Measurements from ENCODE around the gene TRIM44. TPM values are rescaled to one million over a fixed set of nuclear protein-coding genes. Genes with fewer than 3 reads are reported as not detected.
"Not testable (repeated sequence)": the region's sequence is repeated elsewhere in the genome, so short reads cannot be mapped to it uniquely, and the experiment has no call there.

Gene TRIM44
- total RNA-seq, 1 experiment from 2014 or later, result 16.3 TPM

DNA sequence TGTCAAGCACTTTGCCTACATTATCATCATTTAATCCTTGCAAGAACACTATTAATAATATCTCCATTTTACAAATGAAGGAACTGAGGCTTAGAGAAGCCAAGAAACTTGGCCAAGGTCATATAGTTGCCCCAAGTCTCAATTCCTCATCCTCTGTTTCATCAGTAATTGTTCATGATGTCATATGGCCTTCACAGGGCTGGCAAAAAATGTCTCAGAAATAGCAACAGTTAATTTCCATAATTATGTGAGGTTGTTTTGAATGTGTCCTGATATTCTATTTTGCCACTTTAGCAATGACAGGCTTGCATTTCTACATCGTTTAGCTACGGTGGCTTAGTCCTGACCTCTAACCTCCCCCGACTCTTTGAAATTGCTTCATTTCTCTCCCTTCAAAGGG, 20.6 kb upstream of the TRIM44 start:
- no peak overlapping the region for H3K9ac ChIP-seq (ENCODE audit: low read length)
- no peak overlapping the region for H3K4me2 ChIP-seq (ENCODE audit: low read depth, low read length, poor library complexity, severe bottlenecking)
- H3K27ac ChIP-seq (ENCODE audit: low read length), result no peak overlapping the region
- no peak overlapping the region for H2AFZ ChIP-seq (ENCODE audit: low read length)
- no peak for DNase-seq
- H3K36me3 ChIP-seq (ENCODE audit: insufficient read depth, low read length), result no peaks in the 10 kb centered on the region
- H3K4me3 ChIP-seq (ENCODE audit: low read length), result no peak overlapping the region
- no peaks in the 10 kb centered on the region for H4K20me1 ChIP-seq (ENCODE audit: insufficient read depth, low read depth, low read length)
- no peaks in the 10 kb centered on the region for H3K79me2 ChIP-seq (ENCODE audit: low read length)
- H3K9me2 ChIP-seq (replicated peaks; ENCODE audit: insufficient read depth, low read length), result no peaks in the 10 kb centered on the region
- H3K27me3 ChIP-seq (ENCODE audit: low read length), result no peaks in the 10 kb centered on the region
- no peaks in the 10 kb centered on the region for H3K4me1 ChIP-seq (ENCODE audit: low read length)
- no peaks in the 10 kb centered on the region for H3K9me3 ChIP-seq (ENCODE audit: low read length)

GRCh38 chr11:35647421-35648093, 15.0 kb upstream of the TRIM44 start:
- Histone ChIP-seq H3K4me2 (ENCODE audit: low read depth, low read length, poor library complexity, severe bottlenecking) (no peak overlapping the region), H3K36me3 (ENCODE audit: insufficient read depth, low read length) (no peaks in the 10 kb centered on the region), H3K9ac (ENCODE audit: low read length) (no peak overlapping the region), H3K9me3 (ENCODE audit: low read length) (no peaks in the 10 kb centered on the region), H3K27me3 (ENCODE audit: low read length) (no peaks in the 10 kb centered on the region), H3K4me1 (ENCODE audit: low read length) (no peaks in the 10 kb centered on the region), H4K20me1 (ENCODE audit: insufficient read depth, low read depth, low read length) (no peaks in the 10 kb centered on the region), H3K9me2 (replicated peaks; ENCODE audit: insufficient read depth, low read length) (no peaks in the 10 kb centered on the region), H3K79me2 (ENCODE audit: low read length) (no peaks in the 10 kb centered on the region), H3K4me3 (ENCODE audit: low read length) (no peak overlapping the region), H3K27ac (ENCODE audit: low read length) (no peak overlapping the region), H2AFZ (ENCODE audit: low read length) (no peak overlapping the region)
- no peak for DNase-seq

GRCh38 chr11:35650006-35650405, 12.6 kb upstream of the TRIM44 start:
- Histone ChIP-seq H3K79me2 (ENCODE audit: low read length) (no peaks in the 10 kb centered on the region), H3K4me1 (ENCODE audit: low read length) (no peaks in the 10 kb centered on the region), H3K9me2 (replicated peaks; ENCODE audit: insufficient read depth, low read length) (no peaks in the 10 kb centered on the region), H3K9me3 (ENCODE audit: low read length) (no peaks in the 10 kb centered on the region), H2AFZ (ENCODE audit: low read length) (no peak overlapping the region), H3K4me2 (ENCODE audit: low read depth, low read length, poor library complexity, severe bottlenecking) (no peak overlapping the region), H3K27me3 (ENCODE audit: low read length) (no peaks in the 10 kb centered on the region), H3K27ac (ENCODE audit: low read length) (no peak overlapping the region), H3K9ac (ENCODE audit: low read length) (no peak overlapping the region), H3K36me3 (ENCODE audit: insufficient read depth, low read length) (no peaks in the 10 kb centered on the region), H4K20me1 (ENCODE audit: insufficient read depth, low read depth, low read length) (no peaks in the 10 kb centered on the region), H3K4me3 (ENCODE audit: low read length) (no peak overlapping the region)
- DNase-seq, result no peak

- Histone ChIP-seq H3K79me2 (ENCODE audit: low read length) (no peaks in the 10 kb centered on the region), H2AFZ (ENCODE audit: low read length) (no peak overlapping the region), H3K4me2 (ENCODE audit: low read depth, low read length, poor library complexity, severe bottlenecking) (no peak overlapping the region), H3K27me3 (ENCODE audit: low read length) (no peaks in the 10 kb centered on the region), H3K9ac (ENCODE audit: low read length) (no peak overlapping the region), H3K4me1 (ENCODE audit: low read length) (no peaks in the 10 kb centered on the region), H4K20me1 (ENCODE audit: insufficient read depth, low read depth, low read length) (no peaks in the 10 kb centered on the region), H3K4me3 (ENCODE audit: low read length) (no peak overlapping the region), H3K9me3 (ENCODE audit: low read length) (no peaks in the 10 kb centered on the region), H3K36me3 (ENCODE audit: insufficient read depth, low read length) (no peaks in the 10 kb centered on the region), H3K9me2 (replicated peaks; ENCODE audit: insufficient read depth, low read length) (no peaks in the 10 kb centered on the region), H3K27ac (ENCODE audit: low read length) (no peak overlapping the region)
- no peak for DNase-seq
Observed at GRCh38 chr11:35650467-35650866, 12.1 kb upstream of the TRIM44 start.

DNA sequence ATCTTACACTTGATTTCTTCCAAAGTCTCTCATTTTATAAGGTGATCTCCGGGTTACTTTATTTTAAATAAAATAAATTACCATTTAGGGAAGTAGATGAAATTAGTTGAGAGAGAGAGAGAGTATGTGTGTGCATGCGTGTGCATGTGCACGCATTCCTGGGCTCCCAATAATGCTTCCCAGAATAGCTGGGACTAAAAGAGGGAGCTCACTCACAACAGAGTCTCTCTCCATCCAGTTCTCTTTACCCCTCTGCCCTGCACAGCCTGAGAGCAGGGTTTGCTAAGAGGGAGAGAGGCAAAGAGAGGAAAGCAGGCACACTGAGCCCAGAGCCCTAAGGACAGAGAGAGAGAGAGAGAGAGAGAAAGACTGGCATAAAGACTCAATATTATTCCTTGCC, 11.3 kb upstream of the TRIM44 start:
- Histone ChIP-seq H3K27me3 (ENCODE audit: low read length) (no peaks in the 10 kb centered on the region), H2AFZ (ENCODE audit: low read length) (no peak overlapping the region), H3K4me3 (ENCODE audit: low read length) (no peak overlapping the region), H3K4me2 (ENCODE audit: low read depth, low read length, poor library complexity, severe bottlenecking) (no peak overlapping the region), H4K20me1 (ENCODE audit: insufficient read depth, low read depth, low read length) (no peaks in the 10 kb centered on the region), H3K4me1 (ENCODE audit: low read length) (no peaks in the 10 kb centered on the region), H3K9me2 (replicated peaks; ENCODE audit: insufficient read depth, low read length) (no peaks in the 10 kb centered on the region), H3K36me3 (ENCODE audit: insufficient read depth, low read length) (no peaks in the 10 kb centered on the region), H3K27ac (ENCODE audit: low read length) (no peak overlapping the region), H3K9me3 (ENCODE audit: low read length) (no peaks in the 10 kb centered on the region), H3K9ac (ENCODE audit: low read length) (no peak overlapping the region), H3K79me2 (ENCODE audit: low read length) (no peaks in the 10 kb centered on the region)
- no peak for DNase-seq

GRCh38 chr11:35652786-35653185, 9.8 kb upstream of the TRIM44 start:
- not testable (repeated sequence) for H3K9me3 ChIP-seq (ENCODE audit: low read length); H3K4me1 ChIP-seq (ENCODE audit: low read length); H3K9ac ChIP-seq (ENCODE audit: low read length); H3K36me3 ChIP-seq (ENCODE audit: insufficient read depth, low read length); H3K27ac ChIP-seq (ENCODE audit: low read length); H2AFZ ChIP-seq (ENCODE audit: low read length); H3K4me2 ChIP-seq (ENCODE audit: low read depth, low read length, poor library complexity, severe bottlenecking); H3K79me2 ChIP-seq (ENCODE audit: low read length); H3K4me3 ChIP-seq (ENCODE audit: low read length); H3K27me3 ChIP-seq (ENCODE audit: low read length); H3K9me2 ChIP-seq (replicated peaks; ENCODE audit: insufficient read depth, low read length); H4K20me1 ChIP-seq (ENCODE audit: insufficient read depth, low read depth, low read length); DNase-seq

DNA sequence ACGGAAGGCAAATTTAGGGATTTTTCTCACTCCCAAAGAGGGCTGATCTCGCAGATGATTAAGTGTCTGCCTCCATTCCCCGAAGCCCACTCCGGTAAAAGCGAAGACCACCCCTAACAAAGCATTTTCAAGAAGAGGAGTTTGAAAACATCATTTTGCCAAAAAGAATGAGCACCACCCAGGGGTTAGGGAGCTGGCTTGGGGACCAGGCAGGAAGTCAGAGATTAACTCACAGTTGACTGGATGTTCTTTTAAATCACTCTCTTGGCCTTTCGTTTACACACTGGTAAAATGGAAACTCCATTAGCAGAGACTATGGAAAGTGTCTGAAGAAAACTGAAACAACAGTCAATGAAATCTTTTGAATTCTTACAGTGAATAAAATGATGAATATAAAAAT, 7.9 kb upstream of the TRIM44 start:
- no peak for DNase-seq
- H3K4me3 ChIP-seq (ENCODE audit: low read length), result no peak overlapping the region
- no peak overlapping the region for H2AFZ ChIP-seq (ENCODE audit: low read length)
- no peaks in the 10 kb centered on the region for H3K4me1 ChIP-seq (ENCODE audit: low read length)
- H3K9ac ChIP-seq (ENCODE audit: low read length), result no peak overlapping the region
- no peaks in the 10 kb centered on the region for H4K20me1 ChIP-seq (ENCODE audit: insufficient read depth, low read depth, low read length)
- H3K27me3 ChIP-seq (ENCODE audit: low read length), result no peaks in the 10 kb centered on the region
- no peaks in the 10 kb centered on the region for H3K9me2 ChIP-seq (replicated peaks; ENCODE audit: insufficient read depth, low read length)
- H3K9me3 ChIP-seq (ENCODE audit: low read length), result no peaks in the 10 kb centered on the region
- H3K79me2 ChIP-seq (ENCODE audit: low read length), result no peaks in the 10 kb centered on the region
- no peaks in the 10 kb centered on the region for H3K36me3 ChIP-seq (ENCODE audit: insufficient read depth, low read length)
- no peak overlapping the region for H3K27ac ChIP-seq (ENCODE audit: low read length)
- H3K4me2 ChIP-seq (ENCODE audit: low read depth, low read length, poor library complexity, severe bottlenecking), result no peak overlapping the region

- DNase-seq, result no peak
- Histone ChIP-seq H3K79me2 (ENCODE audit: low read length) (no peaks in the 10 kb centered on the region), H3K27me3 (ENCODE audit: low read length) (no peaks in the 10 kb centered on the region)
Observed at GRCh38 chr11:35655254-35655653, 7.3 kb upstream of the TRIM44 start.

DNA sequence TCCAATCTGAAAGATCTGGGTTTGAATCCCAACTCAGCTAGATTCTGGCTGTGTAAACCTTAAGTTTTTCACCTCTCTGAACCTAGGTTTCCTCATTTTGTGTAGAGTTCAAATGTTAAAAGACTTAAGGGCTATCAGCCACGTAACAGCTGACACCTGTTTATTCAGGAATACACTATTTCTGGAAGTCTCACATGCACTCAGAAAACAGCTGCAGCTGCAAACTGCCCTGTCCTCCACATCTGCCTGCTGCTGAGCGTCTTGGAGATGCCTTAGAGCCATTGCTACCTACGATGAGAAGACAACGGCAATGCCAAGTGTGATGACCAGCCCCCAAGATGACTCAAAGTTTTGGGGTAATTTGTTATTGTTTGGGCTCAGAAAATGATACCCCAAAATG, 6.7 kb upstream of the TRIM44 start:
- no peaks in the 10 kb centered on the region for H4K20me1 ChIP-seq (ENCODE audit: insufficient read depth, low read depth, low read length)
- H3K4me3 ChIP-seq (ENCODE audit: low read length), result no peak overlapping the region
- DNase-seq, result no peak
- H3K4me2 ChIP-seq (ENCODE audit: low read depth, low read length, poor library complexity, severe bottlenecking), result no peak overlapping the region
- no peaks in the 10 kb centered on the region for H3K9me3 ChIP-seq (ENCODE audit: low read length)
- no peaks in the 10 kb centered on the region for H3K9me2 ChIP-seq (replicated peaks; ENCODE audit: insufficient read depth, low read length)
- H3K4me1 ChIP-seq (ENCODE audit: low read length), result no peaks in the 10 kb centered on the region
- no peaks in the 10 kb centered on the region for H3K27me3 ChIP-seq (ENCODE audit: low read length)
- no peaks in the 10 kb centered on the region for H3K36me3 ChIP-seq (ENCODE audit: insufficient read depth, low read length)
- no peak overlapping the region for H2AFZ ChIP-seq (ENCODE audit: low read length)
- no peaks in the 10 kb centered on the region for H3K79me2 ChIP-seq (ENCODE audit: low read length)
- no peak overlapping the region for H3K27ac ChIP-seq (ENCODE audit: low read length)
- no peak overlapping the region for H3K9ac ChIP-seq (ENCODE audit: low read length)

More at GRCh38 chr11:35655254-35655653, 7.3 kb upstream of the TRIM44 start:
- Histone ChIP-seq H3K9me3 (ENCODE audit: low read length) (no peaks in the 10 kb centered on the region), H3K4me1 (ENCODE audit: low read length) (no peaks in the 10 kb centered on the region), H3K36me3 (ENCODE audit: insufficient read depth, low read length) (no peaks in the 10 kb centered on the region), H3K9ac (ENCODE audit: low read length) (no peak overlapping the region), H3K4me3 (ENCODE audit: low read length) (no peak overlapping the region), H3K27ac (ENCODE audit: low read length) (no peak overlapping the region), H3K4me2 (ENCODE audit: low read depth, low read length, poor library complexity, severe bottlenecking) (no peak overlapping the region), H2AFZ (ENCODE audit: low read length) (no peak overlapping the region), H3K9me2 (replicated peaks; ENCODE audit: insufficient read depth, low read length) (no peaks in the 10 kb centered on the region), H4K20me1 (ENCODE audit: insufficient read depth, low read depth, low read length) (no peaks in the 10 kb centered on the region)
